ENCODE measurements around the gene CDK2AP2.
"Not testable (repeated sequence)": the region's sequence is repeated elsewhere in the genome, so short reads cannot be mapped to it uniquely, and the experiment has no call there.

The CDK2AP2 gene

DNA sequence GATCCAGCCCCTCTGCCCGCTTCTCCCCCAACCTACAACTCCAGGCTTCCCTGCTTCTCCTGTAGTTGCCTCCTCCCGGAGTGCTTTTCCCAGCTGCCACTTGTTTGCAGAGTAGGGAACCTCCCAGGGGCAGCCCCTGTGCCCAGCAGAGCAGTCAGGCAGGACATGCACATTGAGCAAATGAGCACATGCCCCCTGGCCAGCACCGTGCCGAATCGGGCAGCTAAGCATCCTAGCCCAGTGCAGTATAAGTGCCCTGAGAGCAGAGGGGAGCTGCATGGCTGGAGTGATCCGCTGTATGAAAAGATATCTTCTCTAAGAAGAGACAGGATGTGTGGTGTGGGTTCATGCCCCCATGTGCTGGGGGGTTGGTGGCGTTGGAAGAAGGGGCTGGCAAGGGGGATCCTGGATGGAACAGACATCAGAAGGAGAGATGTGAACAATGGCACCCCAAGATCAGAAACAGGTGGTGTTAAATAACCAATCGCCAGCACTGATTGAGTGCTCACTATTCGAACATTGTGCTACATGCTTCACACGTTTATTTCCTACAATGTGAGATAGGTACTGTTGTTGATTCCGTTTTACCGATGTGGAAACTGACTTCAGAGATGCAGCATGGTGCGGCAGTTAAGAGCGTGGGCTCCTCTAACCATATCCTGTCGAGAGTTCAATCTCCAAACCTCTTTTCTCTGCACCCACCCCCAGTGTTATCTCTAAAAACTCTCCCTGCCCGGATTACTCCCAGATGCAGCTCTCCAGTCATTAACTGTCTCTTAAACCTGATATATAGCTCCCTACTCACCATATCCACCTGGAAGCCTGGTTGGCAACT, 23.9 kb downstream of the CDK2AP2 start:
- Histone ChIP-seq H2AFZ (ENCODE audit: low read depth, low read length) (no peak overlapping the region), H3K79me2 (ENCODE audit: low read length) (peaks cover 39% of the 10 kb centered on the region), H3K27ac (ENCODE audit: low read length) (peak overlapping the region; percentile 82), H3K36me3 (replicated peaks; ENCODE audit: low read depth, low read length) (peaks cover 14% of the 10 kb centered on the region), H3K9ac (ENCODE audit: low read length) (peak overlapping the region; percentile 68), H3K4me3 (ENCODE audit: low read length) (peak overlapping the region; percentile 76), H3K4me2 (ENCODE audit: low read length) (peak overlapping the region; percentile 95), H3K27me3 (ENCODE audit: low read depth, low read length) (0 out of 2 replicates have a peak, but pooled peaks cover 5% of the 10 kb centered on the region), H3K4me1 (ENCODE audit: low read length) (peaks cover 58% of the 10 kb centered on the region), H3K9me3 (ENCODE audit: insufficient read depth, low read length) (no peaks in the 10 kb centered on the region), H4K20me1 (ENCODE audit: insufficient read depth, low read length) (peaks cover 10% of the 10 kb centered on the region; the same call in 1 of the 2 replicates)
- TF ChIP-seq EZH2phosphoT487 (IDR thresholded peaks at IDR 0.05; ENCODE audit: low read depth): no peak
- TF ChIP-seq, protein P1, sequence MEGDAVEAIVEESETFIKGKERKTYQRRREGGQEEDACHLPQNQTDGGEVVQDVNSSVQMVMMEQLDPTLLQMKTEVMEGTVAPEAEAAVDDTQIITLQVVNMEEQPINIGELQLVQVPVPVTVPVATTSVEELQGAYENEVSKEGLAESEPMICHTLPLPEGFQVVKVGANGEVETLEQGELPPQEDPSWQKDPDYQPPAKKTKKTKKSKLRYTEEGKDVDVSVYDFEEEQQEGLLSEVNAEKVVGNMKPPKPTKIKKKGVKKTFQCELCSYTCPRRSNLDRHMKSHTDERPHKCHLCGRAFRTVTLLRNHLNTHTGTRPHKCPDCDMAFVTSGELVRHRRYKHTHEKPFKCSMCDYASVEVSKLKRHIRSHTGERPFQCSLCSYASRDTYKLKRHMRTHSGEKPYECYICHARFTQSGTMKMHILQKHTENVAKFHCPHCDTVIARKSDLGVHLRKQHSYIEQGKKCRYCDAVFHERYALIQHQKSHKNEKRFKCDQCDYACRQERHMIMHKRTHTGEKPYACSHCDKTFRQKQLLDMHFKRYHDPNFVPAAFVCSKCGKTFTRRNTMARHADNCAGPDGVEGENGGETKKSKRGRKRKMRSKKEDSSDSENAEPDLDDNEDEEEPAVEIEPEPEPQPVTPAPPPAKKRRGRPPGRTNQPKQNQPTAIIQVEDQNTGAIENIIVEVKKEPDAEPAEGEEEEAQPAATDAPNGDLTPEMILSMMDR (IDR thresholded peaks at IDR 0.05; ENCODE audit: low read depth, low read length): no peak

DNA sequence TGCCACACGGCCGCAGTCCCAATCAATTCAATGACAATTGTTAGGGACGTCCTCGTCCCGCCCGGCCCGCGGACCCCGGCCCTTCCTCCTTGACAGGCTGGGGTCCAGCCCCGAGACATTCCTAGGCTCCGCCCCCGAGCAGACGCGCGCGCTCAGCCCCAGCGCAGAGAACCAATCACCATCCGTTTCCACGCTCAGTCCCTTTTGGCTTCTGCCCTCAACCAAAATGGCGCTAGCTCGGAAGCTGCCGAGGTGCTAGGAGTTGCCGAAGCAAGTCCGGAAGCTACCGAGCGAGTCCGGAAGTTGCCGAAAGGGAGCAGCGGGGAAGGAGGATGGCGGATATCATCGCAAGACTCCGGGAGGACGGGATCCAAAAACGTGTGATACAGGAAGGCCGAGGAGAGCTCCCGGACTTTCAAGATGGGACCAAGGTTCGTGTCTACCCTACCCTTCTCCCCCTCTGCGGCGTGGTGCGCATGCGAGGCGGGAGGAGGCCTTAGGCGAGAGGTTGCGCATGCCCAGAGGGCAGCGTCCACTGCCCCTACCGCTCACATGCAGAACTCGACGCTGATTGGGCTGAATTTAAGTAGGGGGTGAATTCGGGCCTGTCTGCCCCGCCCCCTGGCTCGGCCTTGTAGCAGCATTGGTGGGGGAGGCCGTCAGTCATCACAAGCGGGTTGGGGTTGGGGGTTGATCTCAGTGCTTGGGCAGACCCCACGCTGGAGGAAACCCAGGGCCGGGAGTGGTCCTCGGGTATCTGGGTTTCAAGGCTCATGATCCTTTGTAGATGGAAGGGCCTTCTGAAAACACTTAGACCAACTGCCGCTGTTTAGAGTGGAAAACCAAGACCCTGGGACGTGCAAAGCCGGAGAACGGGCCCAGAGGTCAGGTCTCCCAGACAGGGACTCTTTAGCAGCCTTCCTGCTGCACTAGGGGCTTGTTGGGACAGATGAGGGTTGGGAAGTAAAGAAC, 24.8 kb downstream of the CDK2AP2 start, which contains the start of gene AIP:
AIP (plus strand) TSS at position 200 of the 972 bp plus-strand sequence; CDS start at position 333, 133 bp downstream.
- Histone ChIP-seq H3K9ac (ENCODE audit: low read length) (peak within 1 kb of the TSS; percentile 68), H3K27ac (ENCODE audit: low read length) (peak within 1 kb of the TSS; percentile 82), H2AFZ (ENCODE audit: low read depth, low read length) (peak within 1 kb of the TSS; percentile 25), H3K4me1 (ENCODE audit: low read length) (peaks cover 56% of the 10 kb centered on the region), H3K36me3 (replicated peaks; ENCODE audit: low read depth, low read length) (peaks cover 13% of the 10 kb centered on the region), H3K4me3 (ENCODE audit: low read length) (peak within 1 kb of the TSS; percentile 76), H3K9me3 (ENCODE audit: insufficient read depth, low read length) (no peaks in the 10 kb centered on the region), H3K79me2 (ENCODE audit: low read length) (peaks cover 38% of the 10 kb centered on the region), H4K20me1 (ENCODE audit: insufficient read depth, low read length) (peaks cover 9% of the 10 kb centered on the region; the same call in 1 of the 2 replicates), H3K4me2 (ENCODE audit: low read length) (peak within 1 kb of the TSS; percentile 95), H3K27me3 (ENCODE audit: low read depth, low read length) (0 out of 2 replicates have a peak, but pooled peaks cover 5% of the 10 kb centered on the region)
- TF ChIP-seq EZH2phosphoT487 (IDR thresholded peaks at IDR 0.05; ENCODE audit: low read depth): no peak
- TF ChIP-seq, protein P1 (IDR thresholded peaks at IDR 0.05; ENCODE audit: low read depth, low read length): no peak

DNA sequence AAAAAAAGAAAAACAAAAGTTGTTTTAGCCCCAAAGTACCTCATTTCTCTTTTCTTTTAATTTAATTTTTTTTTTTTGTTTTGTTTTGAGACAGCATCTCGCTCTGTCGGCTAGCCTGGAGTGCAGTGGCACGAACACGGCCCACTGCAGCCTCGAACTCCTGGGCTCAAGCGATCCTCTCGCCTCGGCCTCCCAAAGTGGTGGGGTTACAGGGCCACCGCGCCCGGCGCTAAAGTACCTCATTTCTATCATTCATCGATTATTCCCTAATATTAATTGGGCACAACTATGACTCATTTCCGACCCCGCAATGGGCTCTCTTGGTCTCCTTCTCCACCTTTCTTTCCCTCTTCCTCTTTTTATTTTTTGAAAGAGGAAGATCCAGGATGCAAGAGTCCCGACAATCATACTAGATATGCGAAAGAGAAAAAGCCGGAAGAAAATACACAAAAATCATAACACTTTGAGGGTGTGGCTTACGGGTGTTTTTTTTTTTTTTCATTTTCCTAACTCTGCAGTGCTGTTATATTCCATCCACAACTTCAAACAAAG, 25.6 kb downstream of the CDK2AP2 start:
- TF ChIP-seq, protein P1 (IDR thresholded peaks at IDR 0.05; ENCODE audit: low read depth, low read length): no peak
- no peak for TF ChIP-seq EZH2phosphoT487 (IDR thresholded peaks at IDR 0.05; ENCODE audit: low read depth)
- Histone ChIP-seq H3K4me3 (ENCODE audit: low read length) (peak overlapping the region; percentile 76), H3K27ac (ENCODE audit: low read length) (peak overlapping the region; percentile 82), H3K36me3 (replicated peaks; ENCODE audit: low read depth, low read length) (peaks cover 7% of the 10 kb centered on the region), H2AFZ (ENCODE audit: low read depth, low read length) (peak overlapping the region; percentile 25), H4K20me1 (ENCODE audit: insufficient read depth, low read length) (peaks cover 6% of the 10 kb centered on the region; the same call in 1 of the 2 replicates), H3K9me3 (ENCODE audit: insufficient read depth, low read length) (no peaks in the 10 kb centered on the region), H3K79me2 (ENCODE audit: low read length) (peaks cover 35% of the 10 kb centered on the region), H3K27me3 (ENCODE audit: low read depth, low read length) (0 out of 2 replicates have a peak, but pooled peaks cover 5% of the 10 kb centered on the region), H3K9ac (ENCODE audit: low read length) (peak overlapping the region; percentile 68), H3K4me2 (ENCODE audit: low read length) (peak overlapping the region; percentile 95), H3K4me1 (ENCODE audit: low read length) (peaks cover 49% of the 10 kb centered on the region)

DNA sequence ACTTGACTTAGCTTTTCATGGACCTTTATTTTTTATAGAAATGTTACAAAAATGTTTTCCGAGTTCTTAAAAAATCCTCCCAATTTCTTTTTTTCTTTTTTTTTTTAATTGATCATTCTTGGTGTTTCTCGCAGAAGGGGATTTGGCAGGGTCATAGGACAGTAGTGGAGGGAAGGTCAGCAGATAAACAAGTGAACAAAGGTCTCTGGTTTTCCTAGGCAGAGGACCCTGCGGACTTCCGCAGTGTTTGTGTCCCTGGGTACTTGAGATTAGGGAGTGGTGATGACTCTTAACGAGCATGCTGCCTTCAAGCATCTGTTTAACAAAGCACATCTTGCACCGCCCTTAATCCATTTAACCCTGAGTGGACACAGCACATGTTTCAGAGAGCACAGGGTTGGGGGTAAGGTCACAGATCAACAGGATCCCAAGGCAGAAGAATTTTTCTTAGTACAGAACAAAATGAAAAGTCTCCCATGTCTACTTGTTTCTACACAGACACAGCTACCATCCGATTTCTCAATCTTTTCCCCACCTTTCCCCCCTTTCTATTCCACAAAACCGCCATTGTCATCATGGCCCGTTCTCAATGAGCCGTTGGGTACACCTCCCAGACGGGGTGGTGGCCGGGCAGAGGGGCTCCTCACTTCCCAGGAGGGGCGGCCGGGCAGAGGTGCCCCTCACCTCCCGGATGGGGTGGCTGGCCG, 30.5 kb downstream of the CDK2AP2 start:
- not testable (repeated sequence) for H3K4me2 ChIP-seq (ENCODE audit: low read length); H3K9me3 ChIP-seq (ENCODE audit: insufficient read depth, low read length); H3K4me1 ChIP-seq (ENCODE audit: low read length); H3K4me3 ChIP-seq (ENCODE audit: low read length); H2AFZ ChIP-seq (ENCODE audit: low read depth, low read length); H3K36me3 ChIP-seq (replicated peaks; ENCODE audit: low read depth, low read length); H3K79me2 ChIP-seq (ENCODE audit: low read length); H3K27ac ChIP-seq (ENCODE audit: low read length); H3K9ac ChIP-seq (ENCODE audit: low read length); H4K20me1 ChIP-seq (ENCODE audit: insufficient read depth, low read length); H3K27me3 ChIP-seq (ENCODE audit: low read depth, low read length)

DNA sequence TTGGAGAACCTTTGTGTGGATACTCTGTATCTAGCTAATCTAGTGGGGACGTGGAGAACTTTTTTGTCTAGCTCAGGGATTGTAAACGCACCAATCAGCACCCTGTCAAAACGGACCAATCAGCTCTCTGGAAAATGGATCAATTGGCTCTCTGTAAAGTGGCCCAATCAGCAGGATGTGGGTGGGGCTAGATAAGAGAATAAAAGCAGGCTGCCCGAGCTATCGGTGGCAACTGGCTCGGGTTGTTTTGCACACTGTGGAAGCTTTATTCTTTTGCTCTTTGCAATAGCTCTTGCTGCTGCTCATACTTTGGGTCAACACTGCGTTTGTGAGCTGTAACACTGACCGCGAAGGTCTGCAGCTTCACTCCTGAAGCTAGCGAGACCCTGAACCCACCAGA, 31.3 kb downstream of the CDK2AP2 start:
- H4K20me1 ChIP-seq (ENCODE audit: insufficient read depth, low read length); H3K4me2 ChIP-seq (ENCODE audit: low read length); H2AFZ ChIP-seq (ENCODE audit: low read depth, low read length); H3K27me3 ChIP-seq (ENCODE audit: low read depth, low read length); H3K27ac ChIP-seq (ENCODE audit: low read length); H3K4me3 ChIP-seq (ENCODE audit: low read length); H3K9me3 ChIP-seq (ENCODE audit: insufficient read depth, low read length); H3K79me2 ChIP-seq (ENCODE audit: low read length); H3K4me1 ChIP-seq (ENCODE audit: low read length); H3K36me3 ChIP-seq (replicated peaks; ENCODE audit: low read depth, low read length); H3K9ac ChIP-seq (ENCODE audit: low read length): not testable (repeated sequence)
